Measurements from ENCODE around the gene FTL. TPM values are rescaled to one million over a fixed set of nuclear protein-coding genes. Genes with fewer than 3 reads are reported as not detected.

FTL gene
- total RNA-seq, 4 donors from 2014 or later, result 883 to 1,582 (median 1,278) TPM

DNA sequence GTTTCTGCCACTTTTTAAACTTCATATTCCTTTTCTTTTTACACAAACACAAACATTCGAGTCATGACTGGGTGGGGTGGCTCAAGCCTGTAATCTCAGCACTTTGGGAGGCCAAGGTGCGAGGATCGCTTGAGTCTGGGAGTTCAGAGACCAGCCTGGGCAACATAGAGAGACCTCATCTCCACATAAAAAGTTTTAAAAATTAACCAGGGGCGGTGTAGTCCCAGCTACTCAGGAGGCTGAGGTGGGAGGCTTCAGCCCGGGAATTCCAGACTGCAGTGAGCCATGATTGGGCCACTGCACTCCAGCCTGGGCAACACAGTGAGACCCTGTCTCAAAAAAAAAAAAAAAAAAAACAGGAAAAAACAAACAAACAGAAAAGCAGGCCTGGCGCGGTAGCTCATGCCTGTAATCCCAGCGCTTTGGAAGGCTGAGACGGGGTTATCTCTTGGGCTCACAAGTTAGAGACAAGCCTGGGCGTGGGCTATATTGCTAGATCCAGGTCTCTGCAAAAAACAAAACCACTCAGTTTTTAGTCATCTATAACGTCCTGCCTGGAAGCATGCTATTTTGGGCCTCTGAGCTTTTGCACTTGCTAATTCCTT is 11.0 kb upstream of the FTL start:
- H3K36me3 ChIP-seq, result no peaks in the 10 kb centered on the region
- WGBS, result 58% methylated on average over 11 of the region's 11 CpGs
- no peak for DNase-seq (ENCODE audit: low spot score in 2 of 2)
- no peaks in the 10 kb centered on the region for H3K9me3 ChIP-seq
- no peak for TF ChIP-seq EP300 (IDR thresholded peaks at IDR 0.05)
- TF ChIP-seq POLR2A (IDR thresholded peaks at IDR 0.05), result no peak
- no peak for TF ChIP-seq POLR2AphosphoS5 (IDR thresholded peaks at IDR 0.05)
- TF ChIP-seq, protein P1, sequence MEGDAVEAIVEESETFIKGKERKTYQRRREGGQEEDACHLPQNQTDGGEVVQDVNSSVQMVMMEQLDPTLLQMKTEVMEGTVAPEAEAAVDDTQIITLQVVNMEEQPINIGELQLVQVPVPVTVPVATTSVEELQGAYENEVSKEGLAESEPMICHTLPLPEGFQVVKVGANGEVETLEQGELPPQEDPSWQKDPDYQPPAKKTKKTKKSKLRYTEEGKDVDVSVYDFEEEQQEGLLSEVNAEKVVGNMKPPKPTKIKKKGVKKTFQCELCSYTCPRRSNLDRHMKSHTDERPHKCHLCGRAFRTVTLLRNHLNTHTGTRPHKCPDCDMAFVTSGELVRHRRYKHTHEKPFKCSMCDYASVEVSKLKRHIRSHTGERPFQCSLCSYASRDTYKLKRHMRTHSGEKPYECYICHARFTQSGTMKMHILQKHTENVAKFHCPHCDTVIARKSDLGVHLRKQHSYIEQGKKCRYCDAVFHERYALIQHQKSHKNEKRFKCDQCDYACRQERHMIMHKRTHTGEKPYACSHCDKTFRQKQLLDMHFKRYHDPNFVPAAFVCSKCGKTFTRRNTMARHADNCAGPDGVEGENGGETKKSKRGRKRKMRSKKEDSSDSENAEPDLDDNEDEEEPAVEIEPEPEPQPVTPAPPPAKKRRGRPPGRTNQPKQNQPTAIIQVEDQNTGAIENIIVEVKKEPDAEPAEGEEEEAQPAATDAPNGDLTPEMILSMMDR (IDR thresholded peaks at IDR 0.05), result no peak
- peaks cover 18% of the 10 kb centered on the region for H3K4me1 ChIP-seq
- peak overlapping the region; percentile 49 for H3K27ac ChIP-seq
- H3K27me3 ChIP-seq, result no peaks in the 10 kb centered on the region
- peak overlapping the region; percentile 60 for H3K4me3 ChIP-seq

DNA sequence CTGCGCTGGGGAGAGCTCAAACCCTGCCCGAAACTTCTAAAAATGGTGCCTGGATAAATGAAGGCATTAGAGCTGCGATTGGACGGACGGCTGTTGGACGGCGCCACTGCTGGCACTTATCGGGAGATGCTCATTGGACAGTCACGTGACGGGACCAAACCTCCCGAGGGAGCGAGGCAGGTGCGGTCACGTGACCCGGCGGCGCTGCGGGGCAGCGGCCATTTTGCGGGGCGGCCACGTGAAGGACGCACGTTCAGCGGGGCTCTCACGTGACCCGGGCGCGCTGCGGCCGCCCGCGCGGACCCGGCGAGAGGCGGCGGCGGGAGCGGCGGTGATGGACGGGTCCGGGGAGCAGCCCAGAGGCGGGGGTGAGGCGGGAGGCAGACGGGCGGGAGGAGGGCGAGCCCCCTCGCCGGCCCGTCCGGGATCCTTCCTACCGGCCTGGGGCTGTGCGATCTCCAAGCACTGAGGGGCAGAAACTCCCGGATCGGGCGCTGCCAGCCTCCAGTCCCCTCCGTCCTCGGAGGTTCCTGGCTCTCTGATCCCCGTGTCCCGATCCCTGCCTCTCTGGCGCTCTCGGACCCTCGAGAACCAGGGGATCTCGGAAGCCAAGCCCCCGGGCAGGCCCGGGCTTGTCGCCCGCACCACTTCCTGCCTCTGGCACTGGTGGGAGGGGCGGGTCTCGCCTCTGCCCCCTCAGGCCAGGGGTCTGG is 10.4 kb upstream of the FTL start, which contains the start of gene BAX:
Gene BAX, plus strand, starts transcription at position 281 of the 713 bp plus-strand sequence. Its CDS starts 54 bp downstream, at position 335.
- TF ChIP-seq POLR2AphosphoS5 (IDR thresholded peaks at IDR 0.05) (peak; percentile 8 to 92 (median 30)), POLR2A (IDR thresholded peaks at IDR 0.05) (peak in 1 of 2 donors; percentile 35), EP300 (IDR thresholded peaks at IDR 0.05) (no peak)
- TF ChIP-seq, protein P1 (IDR thresholded peaks at IDR 0.05), result no peak
- Histone ChIP-seq H3K27ac (peak within 1 kb of the TSS; percentile 49), H3K4me1 (peaks cover 18% of the 10 kb centered on the region), H3K27me3 (no peaks in the 10 kb centered on the region), H3K36me3 (no peaks in the 10 kb centered on the region), H3K9me3 (no peaks in the 10 kb centered on the region), H3K4me3 (peak within 1 kb of the TSS; percentile 60)
- WGBS, result 0% methylated on average over 5 of the region's 71 CpGs
- DNase-seq (ENCODE audit: low spot score in 2 of 2), result peak; percentile 96 to 97

DNA sequence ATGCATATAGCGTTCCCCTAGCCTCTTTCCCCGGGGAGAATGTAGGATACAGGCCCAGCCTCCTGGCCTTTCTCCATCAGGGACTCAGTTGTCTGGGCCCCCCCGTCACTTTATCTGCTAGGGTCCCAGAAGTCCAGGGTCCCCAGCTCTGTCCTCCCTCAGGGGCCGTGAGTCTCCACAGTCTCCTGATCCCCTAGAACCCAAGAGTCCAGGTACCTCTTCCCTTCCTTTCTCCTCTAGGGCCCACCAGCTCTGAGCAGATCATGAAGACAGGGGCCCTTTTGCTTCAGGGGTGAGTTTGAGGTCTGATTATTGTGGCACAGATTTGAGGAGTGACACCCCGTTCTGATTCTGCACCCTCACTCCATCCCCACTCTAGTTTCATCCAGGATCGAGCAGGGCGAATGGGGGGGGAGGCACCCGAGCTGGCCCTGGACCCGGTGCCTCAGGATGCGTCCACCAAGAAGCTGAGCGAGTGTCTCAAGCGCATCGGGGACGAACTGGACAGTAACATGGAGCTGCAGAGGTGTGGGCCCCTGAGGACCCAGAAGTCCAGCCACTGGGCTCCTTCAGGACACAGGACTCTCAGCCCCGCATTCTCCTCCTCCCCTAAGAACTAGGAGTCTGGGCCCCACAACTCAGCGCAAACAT is 9.7 kb upstream of the FTL start:
- Histone ChIP-seq H3K4me3 (peak overlapping the region; percentile 60), H3K4me1 (peaks cover 18% of the 10 kb centered on the region), H3K27ac (peak overlapping the region; percentile 49), H3K27me3 (no peaks in the 10 kb centered on the region), H3K36me3 (no peaks in the 10 kb centered on the region), H3K9me3 (no peaks in the 10 kb centered on the region)
- no peak for DNase-seq (ENCODE audit: low spot score in 2 of 2)
- TF ChIP-seq POLR2AphosphoS5 (IDR thresholded peaks at IDR 0.05) (no peak), POLR2A (IDR thresholded peaks at IDR 0.05) (no peak), EP300 (IDR thresholded peaks at IDR 0.05) (no peak)
- TF ChIP-seq, protein P1 (IDR thresholded peaks at IDR 0.05), result no peak
- 64% methylated on average over 14 of the region's 16 CpGs for WGBS

DNA sequence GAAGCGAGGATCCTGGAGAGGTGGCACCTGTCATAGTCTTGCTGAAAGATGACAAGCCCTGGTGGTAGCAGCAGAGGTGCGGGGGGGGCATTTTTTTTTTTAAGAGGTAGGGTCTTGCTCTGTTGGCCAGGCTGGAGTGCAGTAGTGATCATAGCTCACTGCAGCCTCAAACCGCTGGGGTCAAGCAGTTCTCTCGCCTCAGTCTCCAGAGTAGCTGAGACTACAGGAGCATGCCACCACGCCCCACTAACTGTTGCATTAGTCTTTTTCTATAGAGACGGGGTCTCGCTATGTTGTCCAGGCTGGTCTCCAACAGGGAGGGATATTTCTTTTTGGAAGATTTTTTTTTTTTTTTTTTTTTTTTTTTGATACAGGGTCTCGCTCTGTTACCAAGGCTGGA is 7.1 kb upstream of the FTL start:
- DNase-seq (ENCODE audit: low spot score in 2 of 2), result no peak
- no peak overlapping the region for H3K27ac ChIP-seq
- no peaks in the 10 kb centered on the region for H3K27me3 ChIP-seq
- H3K4me3 ChIP-seq, result no peak overlapping the region
- no peaks in the 10 kb centered on the region for H3K36me3 ChIP-seq
- H3K4me1 ChIP-seq, result peaks cover 24% of the 10 kb centered on the region
- 89% methylated on average over 8 of the region's 8 CpGs for WGBS
- TF ChIP-seq POLR2AphosphoS5 (IDR thresholded peaks at IDR 0.05), result no peak
- no peak for TF ChIP-seq POLR2A (IDR thresholded peaks at IDR 0.05)
- TF ChIP-seq, protein P1 (IDR thresholded peaks at IDR 0.05), result no peak
- no peak for TF ChIP-seq EP300 (IDR thresholded peaks at IDR 0.05)
- H3K9me3 ChIP-seq, result no peaks in the 10 kb centered on the region
